Astrocyte of the cerebellum (primary cell): ENCODE data around the gene HECTD2.

Experiments
- DNase-seq: peaks from one replicate; pipeline ENCODE4 v3.0.0-alpha.2; 2011; ENCODE audit warnings: low read depth
- H3K4me3 ChIP-seq: 2 replicates; pipeline ENCODE4 v1.5.1; 2011; ENCODE audit warnings: mild to moderate bottlenecking, low read depth, low read length, moderate library complexity
- CTCF ChIP-seq: IDR thresholded peaks from 2 replicates; pipeline ENCODE4 v1.5.1; 2012; ENCODE audit warnings: low read length, low read depth, moderate library complexity, mild to moderate bottlenecking; ENCODE audit errors: missing control alignments
- in situ Hi-C: cut with HindIII; loops from 2 replicates; pipeline ENCODE4 v1.10.0; 2017; ENCODE audit warnings: low sequenced_read_pairs

HECTD2 gene

GRCh38 chr10:91415816-91416215 lies 5.7 kb downstream of the HECTD2 start:
- H3K4me3 ChIP-seq: no peak overlapping the region
- in situ Hi-C loops: no loop called here
- no peak for TF ChIP-seq CTCF
- peak; percentile 55 for DNase-seq

DNA sequence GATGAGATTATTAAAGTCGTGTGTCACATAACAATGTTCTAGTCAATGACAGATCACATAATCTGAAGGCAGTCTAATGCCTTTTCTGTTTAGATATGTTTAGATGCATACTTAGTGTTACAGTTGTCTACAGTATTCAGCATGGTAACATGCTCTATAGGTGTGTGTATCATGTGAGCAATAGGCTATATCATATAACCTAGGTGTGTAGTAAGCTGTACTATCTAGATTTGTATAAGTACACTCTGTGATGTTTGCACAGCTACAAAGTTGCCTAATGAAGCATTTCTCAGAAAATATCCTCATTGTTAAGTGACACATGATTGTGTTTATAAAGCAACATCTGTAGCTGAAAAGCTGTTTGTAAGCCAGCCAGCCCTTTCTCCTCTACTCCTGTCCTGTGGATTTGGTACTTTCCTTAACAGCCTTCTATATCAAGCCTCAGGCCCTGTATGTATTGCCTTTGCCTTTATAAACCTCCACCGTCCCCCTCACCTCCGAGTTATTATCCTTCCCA lies 6.3 kb downstream of the HECTD2 start:
- no peak for TF ChIP-seq CTCF
- no peak for DNase-seq
- no peak overlapping the region for H3K4me3 ChIP-seq
- in situ Hi-C loops: no loop called here

DNA sequence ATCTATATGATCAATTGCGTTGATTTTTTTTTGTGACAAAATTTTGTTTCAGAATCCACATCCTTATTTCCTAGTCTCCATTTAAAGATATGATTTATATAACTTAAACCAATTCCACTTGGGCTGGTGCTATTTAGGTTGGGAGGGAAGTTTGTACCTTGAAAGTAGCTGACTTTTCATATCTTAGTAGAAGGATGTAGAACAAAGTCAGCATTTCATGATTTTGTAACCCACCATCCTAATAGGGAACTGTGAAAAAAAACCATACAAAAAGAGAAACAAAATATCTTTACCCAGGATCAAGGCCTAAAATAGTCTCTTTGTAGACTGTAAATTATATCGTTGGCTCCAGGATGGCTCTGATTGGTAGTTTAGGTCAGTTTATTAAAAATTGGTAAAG lies 8.3 kb downstream of the HECTD2 start:
- in situ Hi-C loops: no loop called here
- no peak for TF ChIP-seq CTCF
- no peak overlapping the region for H3K4me3 ChIP-seq
- DNase-seq: no peak

- no peak for DNase-seq
- no peak overlapping the region for H3K4me3 ChIP-seq
- TF ChIP-seq CTCF: no peak
- in situ Hi-C loops: no loop called here
Observed at GRCh38 chr10:91420868-91421267, 10.7 kb downstream of the HECTD2 start.

GRCh38 chr10:91422915-91423314 lies 12.8 kb downstream of the HECTD2 start:
- in situ Hi-C loops: no loop called here
- no peak for DNase-seq

DNA sequence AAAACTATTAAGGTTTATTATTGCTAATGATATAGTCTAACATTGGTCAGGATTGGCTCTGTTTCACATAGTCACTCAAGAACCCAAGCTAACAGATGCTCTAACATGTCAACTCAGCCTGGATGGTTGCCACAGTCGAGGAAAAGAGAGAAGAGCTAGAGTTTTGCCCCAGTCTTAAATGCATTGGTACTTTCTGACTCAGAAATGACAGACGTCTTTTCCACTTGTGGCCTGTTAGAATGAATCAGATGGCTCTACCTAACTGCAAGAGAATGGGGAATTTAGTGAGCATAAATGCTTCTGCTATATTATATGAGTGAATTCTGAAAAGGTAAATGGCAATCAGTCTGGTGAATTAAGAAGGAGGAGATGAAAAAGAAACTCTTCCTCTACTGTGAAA lies 13.9 kb downstream of the HECTD2 start:
- in situ Hi-C loops: no loop called here
- no peak for DNase-seq
- no peak for TF ChIP-seq CTCF
- H3K4me3 ChIP-seq: no peak overlapping the region

More at GRCh38 chr10:91422915-91423314, 12.8 kb downstream of the HECTD2 start:
- no peak overlapping the region for H3K4me3 ChIP-seq
- no peak for TF ChIP-seq CTCF

DNA sequence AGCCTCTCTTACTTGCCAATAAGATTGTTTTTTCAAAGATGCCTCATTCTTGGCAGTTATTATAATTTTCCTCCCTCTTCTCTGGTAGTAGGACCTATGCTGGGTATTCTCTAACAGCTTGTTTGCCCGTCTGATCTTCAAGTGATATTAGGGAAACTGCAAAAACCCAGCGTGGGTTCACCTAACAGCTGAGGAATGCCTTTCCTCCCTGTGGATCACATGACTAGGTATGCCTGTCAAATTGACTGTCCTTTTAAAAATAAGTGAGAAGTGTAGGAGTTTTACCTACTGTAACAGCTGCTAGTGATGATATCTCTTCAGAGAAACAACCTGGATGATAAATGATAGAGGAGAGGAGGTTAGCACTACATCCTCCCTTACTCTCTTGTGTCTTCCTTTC lies 22.0 kb downstream of the HECTD2 start:
- in situ Hi-C loops: no loop called here
- no peak overlapping the region for H3K4me3 ChIP-seq
- DNase-seq: no peak
- TF ChIP-seq CTCF: no peak
